IPS-NIHi11 (cell line): ENCODE results near the gene MYO1D.
"Not testable (repeated sequence)": the region's sequence is repeated elsewhere in the genome, so short reads cannot be mapped to it uniquely, and the experiment has no call there.

Experiments used
- DNase-seq: peaks from one replicate; pipeline ENCODE4 v3.0.0; 2012; ENCODE audit warnings: mixed read lengths, low spot score

The MYO1D gene

DNA sequence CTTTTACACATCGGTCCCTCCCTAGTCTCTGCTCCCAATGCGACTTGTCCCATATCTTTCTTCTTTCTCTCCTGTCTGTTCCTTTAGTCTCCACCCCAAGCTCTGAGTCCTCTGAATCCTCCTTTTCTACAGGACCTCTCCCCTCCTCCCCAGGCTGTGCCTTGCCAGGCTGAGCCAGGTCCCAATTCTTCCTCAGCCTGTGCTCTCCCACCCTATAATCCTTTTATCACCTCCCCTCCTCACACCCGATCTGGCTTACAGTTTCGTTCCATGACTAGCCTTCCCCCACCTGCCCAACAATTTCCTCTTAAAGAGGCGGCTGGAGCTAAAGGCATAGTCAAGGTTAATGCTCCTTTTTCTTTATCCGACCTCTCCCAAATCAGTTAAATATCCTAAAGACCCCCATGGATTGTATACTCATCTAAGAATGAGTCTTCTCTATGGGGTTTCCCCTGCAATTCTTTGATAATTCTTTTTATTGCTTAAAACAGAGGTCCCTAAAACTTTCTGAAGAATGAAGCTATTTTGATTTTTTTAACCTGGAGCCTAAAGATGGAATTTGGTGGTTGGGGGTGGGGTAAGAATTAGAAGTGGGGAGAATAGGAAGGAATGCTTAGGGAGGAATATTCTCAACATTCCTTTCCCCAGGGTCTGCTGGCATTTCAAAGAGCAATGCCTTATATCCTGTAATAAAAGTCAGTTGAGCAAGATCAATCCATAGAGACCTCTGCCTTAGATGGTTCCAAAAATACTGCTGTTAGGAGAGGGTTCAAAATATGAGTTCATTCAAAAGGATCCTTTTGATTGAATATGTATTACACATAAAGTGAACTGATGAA, 102.8 kb downstream of the MYO1D start:
- peak; percentile 32 for DNase-seq

DNA sequence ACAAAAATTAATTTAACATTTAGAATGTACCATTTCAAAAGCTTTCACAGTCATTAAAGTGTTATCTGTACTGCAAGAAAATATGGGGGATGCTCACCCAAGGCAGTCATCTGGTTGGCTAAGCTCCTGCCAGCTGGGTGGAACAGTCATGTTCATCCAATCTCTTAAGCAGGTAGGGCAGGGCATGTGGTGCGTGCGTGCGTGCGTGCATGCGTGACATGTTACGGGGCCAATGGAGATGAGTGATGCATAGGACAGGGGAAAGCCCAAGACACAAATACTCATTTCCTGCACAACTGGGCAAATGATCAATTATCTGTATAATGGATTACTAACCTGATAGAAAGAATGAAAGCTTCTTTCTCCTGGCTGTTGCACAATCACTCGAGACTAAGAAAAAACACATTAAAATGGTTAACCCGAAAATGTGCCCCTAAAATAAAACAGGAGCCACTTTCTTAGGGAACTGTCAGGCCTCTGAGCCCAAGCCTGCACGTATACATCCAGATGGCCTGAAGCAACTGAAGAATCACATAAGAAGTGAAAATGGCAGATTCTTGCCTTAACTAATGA, 104.4 kb downstream of the MYO1D start:
- no peak for DNase-seq

GRCh38 chr17:32771396-32771795, 105.5 kb downstream of the MYO1D start:
- DNase-seq = no peak

- DNase-seq = peak; percentile 21
These were observed 107.1 kb downstream of the MYO1D start for GRCh38 chr17:32769846-32770245.

- no peak for DNase-seq
These were observed 113.0 kb downstream of the MYO1D start for GRCh38 chr17:32763855-32764439.

DNA sequence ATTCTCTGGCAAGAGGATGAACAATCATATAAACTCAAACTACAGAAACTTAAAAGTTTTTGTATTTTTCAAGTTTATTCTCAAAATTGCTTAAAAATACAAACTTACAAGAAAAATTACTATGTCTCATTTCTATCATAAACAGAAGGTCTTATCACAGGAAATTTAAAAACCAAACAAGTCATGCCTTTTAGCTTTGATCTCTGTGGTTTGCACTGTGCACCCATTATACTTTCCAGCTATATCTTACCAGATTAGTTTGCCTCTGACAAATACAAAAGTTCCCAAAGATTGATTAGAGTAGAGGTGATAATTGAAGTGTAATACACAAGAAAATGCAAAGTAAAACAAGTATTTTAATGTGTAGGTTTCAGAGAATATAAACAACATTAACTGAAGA, 117.4 kb downstream of the MYO1D start:
- no peak for DNase-seq

- no peak for DNase-seq
These were observed 119.0 kb downstream of the MYO1D start for GRCh38 chr17:32757963-32758362.

- DNase-seq = no peak
These were observed 120.2 kb downstream of the MYO1D start for GRCh38 chr17:32756696-32757095.

- DNase-seq = peak; percentile 45
These were observed 121.7 kb downstream of the MYO1D start for GRCh38 chr17:32755045-32755805.

GRCh38 chr17:32752934-32753333, 124.0 kb downstream of the MYO1D start:
- DNase-seq = no peak

DNA sequence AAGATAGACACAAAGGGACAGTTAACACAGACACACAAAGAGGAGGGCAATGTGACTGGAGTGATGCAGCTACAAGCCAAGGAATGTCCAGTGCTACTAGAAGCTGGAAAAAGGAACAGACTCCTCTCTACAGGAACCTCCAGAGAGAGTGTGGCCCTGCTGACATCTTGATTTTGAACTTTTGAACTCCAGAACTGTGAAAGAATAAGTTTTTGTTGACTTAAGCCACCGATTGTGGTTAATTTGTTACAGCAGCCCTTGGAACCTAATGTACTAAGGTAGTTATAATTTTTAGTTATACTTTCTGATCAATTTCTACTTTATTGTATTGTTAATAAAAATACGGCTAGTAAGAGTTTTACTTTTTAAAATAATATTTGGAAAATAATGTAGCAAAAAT, 129.1 kb downstream of the MYO1D start:
- no peak for DNase-seq

DNA sequence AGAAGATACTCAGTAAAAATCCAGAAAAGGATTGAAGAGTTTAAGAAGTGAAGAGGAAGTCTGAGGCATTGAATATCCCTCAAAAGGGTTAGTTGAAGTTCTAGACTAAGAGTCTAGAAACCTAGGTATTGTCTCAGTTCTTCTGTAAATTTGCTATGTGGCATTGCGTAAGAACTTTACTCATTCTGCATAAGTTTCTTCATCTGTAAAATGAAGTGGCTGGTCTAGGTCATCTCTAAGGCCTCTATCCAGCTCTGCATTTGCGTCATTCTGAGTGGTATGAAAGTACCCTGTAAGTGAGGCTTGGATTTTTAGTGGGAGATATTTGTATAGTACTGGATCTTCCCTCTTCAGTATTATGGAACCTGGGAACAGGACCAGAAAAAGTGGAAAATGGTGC, 130.2 kb downstream of the MYO1D start:
- no peak for DNase-seq

GRCh38 chr17:32746280-32746679, 130.6 kb downstream of the MYO1D start:
- DNase-seq = no peak

GRCh38 chr17:32742681-32743538, 134.0 kb downstream of the MYO1D start:
- no peak for DNase-seq

- no peak for DNase-seq
These were observed 135.5 kb downstream of the MYO1D start for GRCh38 chr17:32741381-32741780.

DNA sequence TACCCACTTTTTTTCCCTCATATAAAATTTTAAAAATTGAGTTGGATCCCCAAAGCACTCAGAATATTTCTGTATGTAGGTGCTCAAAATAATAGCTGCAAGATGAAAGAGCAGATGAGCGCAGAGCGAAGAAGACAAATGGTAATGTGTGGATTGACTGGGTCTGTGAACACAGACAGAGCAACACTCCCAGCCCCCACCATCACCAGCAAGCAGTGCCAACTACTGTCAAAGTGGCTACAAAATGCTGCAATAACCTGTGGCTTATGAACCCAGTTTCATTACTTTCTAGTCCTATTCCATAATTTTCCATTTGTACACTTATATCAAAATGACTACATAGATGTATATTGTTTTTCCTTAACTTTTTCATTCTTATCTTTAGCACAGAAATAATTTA, 137.2 kb downstream of the MYO1D start:
- no peak for DNase-seq

DNA sequence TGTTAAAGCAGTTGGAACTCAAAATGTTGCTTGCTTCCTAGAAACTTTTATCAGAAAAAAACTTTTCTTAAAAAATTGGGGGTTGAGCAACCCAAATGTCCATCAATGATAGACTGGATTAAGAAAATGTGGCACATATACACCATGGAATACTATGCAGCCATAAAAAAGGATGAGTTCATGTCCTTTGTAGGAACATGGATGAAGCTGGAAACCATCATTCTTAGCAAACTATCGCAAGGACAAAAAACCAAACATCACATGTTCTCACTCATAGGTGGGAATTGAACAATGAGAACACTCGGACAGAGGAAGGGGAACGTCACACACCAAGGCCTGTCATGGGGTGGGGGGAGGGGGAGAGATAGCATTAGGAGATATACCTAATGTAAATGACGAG, 137.8 kb downstream of the MYO1D start:
- not testable (repeated sequence) for DNase-seq

DNA sequence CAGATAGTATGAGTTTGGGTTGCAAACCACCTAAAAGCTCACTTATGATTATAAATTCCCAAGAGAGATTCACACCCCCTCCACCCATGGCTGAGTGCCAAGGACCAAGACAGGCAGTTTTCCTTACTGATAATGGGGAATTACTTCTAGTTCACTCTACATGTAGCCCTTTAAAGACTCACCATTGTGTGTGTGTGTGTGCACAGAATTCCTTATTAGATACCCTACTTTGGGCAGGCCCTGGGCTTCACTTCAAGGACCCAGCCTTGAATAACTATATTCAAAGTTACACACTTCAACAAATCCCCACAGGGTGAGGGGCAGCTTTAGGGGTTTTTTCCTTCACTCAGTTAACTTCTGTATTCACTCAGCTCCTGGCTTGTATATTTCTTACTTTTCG, 143.5 kb downstream of the MYO1D start:
- no peak for DNase-seq

DNA sequence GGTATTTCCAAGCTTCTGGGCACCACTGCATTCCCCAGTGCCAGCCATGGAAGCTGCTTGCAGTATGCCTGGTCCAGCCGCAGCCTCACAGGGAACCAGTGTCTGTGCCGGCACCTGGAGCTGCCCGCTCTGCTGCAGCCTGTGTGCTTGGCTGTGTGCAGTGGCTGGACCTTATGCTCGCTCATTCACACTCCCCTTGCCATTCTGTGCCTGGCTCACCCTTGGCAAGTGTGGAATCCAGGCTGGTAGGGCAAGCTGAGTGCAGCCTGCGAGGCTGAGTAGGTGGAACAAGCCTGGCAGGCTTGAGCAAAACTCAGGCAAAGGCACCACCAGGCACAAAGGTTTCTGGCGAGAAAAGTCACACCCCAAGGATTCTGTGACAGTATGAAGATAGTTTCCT, 144.0 kb downstream of the MYO1D start:
- DNase-seq = no peak

GRCh38 chr17:32732296-32732642, 144.7 kb downstream of the MYO1D start:
- no peak for DNase-seq

DNA sequence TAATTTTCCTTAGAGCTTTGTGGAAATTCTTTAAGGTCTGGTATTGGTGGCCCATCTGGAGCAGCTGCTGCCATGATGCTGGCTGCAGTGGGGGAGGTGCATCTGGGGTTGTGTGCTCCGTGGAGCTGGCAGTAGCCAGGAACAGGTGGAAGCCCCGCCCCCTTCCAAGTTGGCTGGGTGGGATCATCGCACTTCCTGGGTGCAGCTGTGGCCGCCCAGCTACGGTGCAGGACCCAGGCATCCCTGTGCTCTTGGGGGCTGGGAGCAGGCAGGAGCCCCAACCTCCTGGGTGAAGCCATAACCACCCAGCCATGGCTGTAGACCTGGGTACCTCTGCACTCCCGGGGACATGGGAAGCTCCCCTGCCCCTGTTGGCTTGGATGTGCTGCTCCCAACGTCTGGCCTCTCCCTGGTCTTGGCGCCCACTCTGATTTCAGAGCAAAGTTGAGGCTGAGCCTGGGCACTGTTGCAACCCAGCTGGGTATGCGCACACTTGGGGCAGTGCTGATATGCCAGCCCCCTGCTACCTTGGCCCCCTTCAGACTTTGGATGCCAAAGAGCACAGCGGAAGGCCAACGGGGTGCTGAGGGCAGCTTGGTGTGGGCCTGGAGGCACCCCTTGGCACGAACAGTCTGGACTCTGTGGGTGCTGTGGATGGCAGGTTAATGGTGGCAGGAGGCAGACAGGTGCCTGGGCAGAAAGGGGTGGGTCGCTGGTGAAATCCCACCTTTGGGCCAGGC, 145.2 kb downstream of the MYO1D start:
- no peak for DNase-seq
